SH-SY5Y (cell line): ENCODE results near the gene SLC24A1.

Source experiments
- GATA2 ChIP-seq: IDR thresholded peaks from 2 replicates; pipeline ENCODE4 v1.6.1; 2011; ENCODE audit warnings: mild to moderate bottlenecking, low read depth, low read length
- GATA3 ChIP-seq: IDR thresholded peaks from 2 replicates; pipeline ENCODE4 v1.6.1; 2011; ENCODE audit warnings: low read depth, mild to moderate bottlenecking, low read length, moderate library complexity

DNA sequence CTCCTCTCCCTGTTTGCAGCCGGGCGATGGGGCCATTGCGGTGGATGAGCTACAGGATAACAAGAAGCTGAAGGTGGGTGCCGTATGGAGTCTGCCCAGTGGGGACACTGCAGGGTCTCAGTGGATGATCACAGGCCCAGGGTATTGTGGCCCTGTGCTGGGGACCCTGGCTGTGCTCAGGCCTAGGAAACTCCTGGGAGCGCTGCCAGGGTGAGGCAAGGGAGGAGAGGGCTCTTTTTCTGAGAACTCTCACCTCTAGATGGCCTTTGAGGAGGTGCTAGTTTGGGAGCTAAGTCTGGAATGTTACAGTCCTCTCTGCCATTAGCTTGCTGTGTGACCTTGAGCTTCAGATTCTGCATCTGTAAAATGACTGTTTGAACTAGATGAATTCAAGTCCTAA lies 16.4 kb downstream of the SLC24A1 start:
- TF ChIP-seq GATA2: no peak
- TF ChIP-seq GATA3: no peak
